ENCODE data around the gene YTHDF1.

DNA sequence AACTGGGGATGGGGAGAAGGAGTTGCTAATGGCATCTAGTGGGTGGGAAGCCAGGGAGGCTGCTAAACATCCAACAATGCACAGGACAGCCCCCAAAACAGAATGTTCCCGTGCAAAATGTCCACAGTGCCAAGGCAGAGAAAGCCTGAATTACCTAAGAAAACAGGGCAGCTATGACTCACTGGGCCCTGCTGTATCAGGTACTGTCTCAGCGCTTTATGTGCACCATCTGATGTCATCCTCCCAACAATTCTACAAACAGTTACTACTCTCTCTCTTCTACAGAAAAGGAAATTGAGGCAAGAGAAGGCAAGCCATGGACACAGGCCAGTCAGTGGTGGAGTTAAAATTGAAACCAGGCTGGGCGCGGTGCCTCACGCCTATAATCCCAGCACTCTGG lies 3.1 kb downstream of the YTHDF1 start:
- TF ChIP-seq, protein P1, sequence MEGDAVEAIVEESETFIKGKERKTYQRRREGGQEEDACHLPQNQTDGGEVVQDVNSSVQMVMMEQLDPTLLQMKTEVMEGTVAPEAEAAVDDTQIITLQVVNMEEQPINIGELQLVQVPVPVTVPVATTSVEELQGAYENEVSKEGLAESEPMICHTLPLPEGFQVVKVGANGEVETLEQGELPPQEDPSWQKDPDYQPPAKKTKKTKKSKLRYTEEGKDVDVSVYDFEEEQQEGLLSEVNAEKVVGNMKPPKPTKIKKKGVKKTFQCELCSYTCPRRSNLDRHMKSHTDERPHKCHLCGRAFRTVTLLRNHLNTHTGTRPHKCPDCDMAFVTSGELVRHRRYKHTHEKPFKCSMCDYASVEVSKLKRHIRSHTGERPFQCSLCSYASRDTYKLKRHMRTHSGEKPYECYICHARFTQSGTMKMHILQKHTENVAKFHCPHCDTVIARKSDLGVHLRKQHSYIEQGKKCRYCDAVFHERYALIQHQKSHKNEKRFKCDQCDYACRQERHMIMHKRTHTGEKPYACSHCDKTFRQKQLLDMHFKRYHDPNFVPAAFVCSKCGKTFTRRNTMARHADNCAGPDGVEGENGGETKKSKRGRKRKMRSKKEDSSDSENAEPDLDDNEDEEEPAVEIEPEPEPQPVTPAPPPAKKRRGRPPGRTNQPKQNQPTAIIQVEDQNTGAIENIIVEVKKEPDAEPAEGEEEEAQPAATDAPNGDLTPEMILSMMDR (IDR thresholded peaks at IDR 0.05; ENCODE audit: low read length) = no peak
- TF ChIP-seq EZH2 (IDR thresholded peaks at IDR 0.05; ENCODE audit: borderline replicate concordance, low read length) = no peak
